MCF 10A (cell line): ENCODE results near the gene IL23A. TPM values are rescaled to one million over a fixed set of nuclear protein-coding genes. Genes with fewer than 3 reads are reported as not detected.

Experiments
- BruUV-seq: library from RNA; stranded (reverse); fragments of 400-500 nt; replicated peaks from 2 replicates; lab custom pipeline; 2021; lab: Mats Ljungman, UMichigan
- CTCF ChIA-PET: fragments of 300-600 bp; sonication (Branson Sonifier 250); formaldehyde crosslinking; extraction: SDS; loops from one replicate; lab custom pipeline; 2021; ENCODE audit warnings: antibody characterized with exemption, inconsistent platforms; lab: Yijun Ruan, JAX
- POLR2A ChIA-PET: fragments of 300-600, 350-650 bp; sonication (Branson Sonifier 250); formaldehyde crosslinking; extraction: SDS; loops from one replicate; lab custom pipeline; 2020; ENCODE audit warnings: antibody characterized with exemption, inconsistent platforms; lab: Yijun Ruan, JAX
- DNase-seq: peaks from one replicate; pipeline ENCODE4 v3.0.0-alpha.2; 2018; ENCODE audit not compliant: unreplicated experiment
- H3K27ac Mint-ChIP-seq: one replicate; pipeline ENCODE4 v1.8.0; 2022; ENCODE audit warnings: mild to moderate bottlenecking, low read depth, mixed read lengths; ENCODE audit not compliant: unreplicated experiment
- H3K27me3 Mint-ChIP-seq: one replicate; pipeline ENCODE4 v1.8.0; 2022; ENCODE audit warnings: mixed read lengths; ENCODE audit not compliant: insufficient read depth, unreplicated experiment
- H3K36me3 Mint-ChIP-seq: one replicate; pipeline ENCODE4 v1.8.0; 2022; ENCODE audit warnings: mild to moderate bottlenecking, moderate library complexity, mixed read lengths; ENCODE audit not compliant: insufficient read depth, unreplicated experiment
- H3K4me1 Mint-ChIP-seq: one replicate; pipeline ENCODE4 v1.8.0; 2022; ENCODE audit warnings: mixed read lengths; ENCODE audit not compliant: insufficient read depth, unreplicated experiment
- H3K4me3 Mint-ChIP-seq: one replicate; pipeline ENCODE4 v1.8.0; 2022; ENCODE audit warnings: mild to moderate bottlenecking, moderate library complexity, mixed read lengths; ENCODE audit not compliant: unreplicated experiment
- H3K9me3 Mint-ChIP-seq: one replicate; pipeline ENCODE4 v1.8.0; 2022; ENCODE audit warnings: mixed read lengths; ENCODE audit not compliant: unreplicated experiment
- intact Hi-C: fragments of 100-400 bp; cut with micrococcal nuclease; formaldehyde crosslinking; loops from 2 replicates; pipeline ENCODE4 v1.14.1; 2022
- total RNA-seq: library from RNA; stranded (reverse); gene quantifications from 2 replicates; pipeline ENCODE4 v1.2.3, GENCODE V29; 2022
- TF ChIP-seq, protein P1 (sequence below): fragments of 200-600 bp; IDR thresholded peaks from one replicate; pipeline ENCODE4 v1.8.0; 2022; ENCODE audit warnings: antibody characterized with exemption, mild to moderate bottlenecking; ENCODE audit not compliant: unreplicated experiment

The IL23A gene
- total RNA-seq, 1 experiment from 2014 or later = 0.61 TPM

DNA sequence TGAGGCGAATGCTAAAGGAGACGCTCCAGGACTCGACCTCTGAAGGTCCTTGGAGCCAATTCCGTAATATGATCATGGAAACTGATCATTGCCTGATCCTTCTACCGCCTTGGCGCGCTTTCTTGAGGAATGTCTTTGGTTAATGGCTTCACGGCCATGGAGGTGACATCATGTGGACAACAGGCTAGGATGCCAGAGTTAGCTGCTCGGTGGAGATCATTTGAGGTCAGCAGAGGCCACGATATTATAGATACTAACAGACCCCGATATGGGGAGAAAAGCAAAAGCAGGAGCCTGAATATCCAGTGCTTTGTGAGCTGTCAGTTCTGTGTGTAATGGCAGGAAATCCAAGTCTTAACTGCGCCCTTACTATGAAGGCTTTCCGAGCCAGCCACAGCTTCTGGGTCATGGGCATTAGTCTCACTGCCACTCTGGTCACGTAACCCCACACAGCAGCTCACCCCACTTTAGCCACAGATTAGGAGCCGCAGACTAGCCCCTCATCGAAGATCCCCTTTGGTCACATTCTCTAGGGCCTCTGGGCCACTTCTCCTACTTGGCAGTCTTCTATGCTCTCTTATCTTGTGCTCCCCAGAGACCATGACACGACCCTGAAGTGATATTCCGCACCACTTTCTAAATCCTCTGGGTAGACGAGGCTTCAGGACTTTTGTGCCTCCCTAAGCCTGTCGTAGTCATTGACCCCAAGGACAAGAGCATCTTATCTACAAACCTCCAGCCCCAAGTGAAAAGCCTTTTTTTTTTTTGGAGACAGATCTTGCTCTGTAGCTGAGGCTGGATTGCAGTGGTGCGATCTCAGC lies 37.8 kb upstream of the IL23A start:
- intact Hi-C loops = loop anchor here (1.0 kb wide), 1 partner anchor 15 kb away; no protein-coding TSS in a partner anchor
- no peaks in the 10 kb centered on the region for H3K27me3 Mint-ChIP-seq
- ChIA-PET POLR2A (interaction anchor here (0.6 to 3.9 kb wide), 18 partner anchors 10 to 868 kb away, joined by 3 to 27 read pairs (median 5); partner anchors contain the start of genes ANKRD52, ESYT1, GLS2 and NACA), CTCF (interaction anchor here (0.6 to 1.4 kb wide), 5 partner anchors 13 to 1197 kb away, joined by 3 to 4 read pairs (median 3); partner anchors contain the start of gene ANKRD52)
- TF ChIP-seq, protein P1, sequence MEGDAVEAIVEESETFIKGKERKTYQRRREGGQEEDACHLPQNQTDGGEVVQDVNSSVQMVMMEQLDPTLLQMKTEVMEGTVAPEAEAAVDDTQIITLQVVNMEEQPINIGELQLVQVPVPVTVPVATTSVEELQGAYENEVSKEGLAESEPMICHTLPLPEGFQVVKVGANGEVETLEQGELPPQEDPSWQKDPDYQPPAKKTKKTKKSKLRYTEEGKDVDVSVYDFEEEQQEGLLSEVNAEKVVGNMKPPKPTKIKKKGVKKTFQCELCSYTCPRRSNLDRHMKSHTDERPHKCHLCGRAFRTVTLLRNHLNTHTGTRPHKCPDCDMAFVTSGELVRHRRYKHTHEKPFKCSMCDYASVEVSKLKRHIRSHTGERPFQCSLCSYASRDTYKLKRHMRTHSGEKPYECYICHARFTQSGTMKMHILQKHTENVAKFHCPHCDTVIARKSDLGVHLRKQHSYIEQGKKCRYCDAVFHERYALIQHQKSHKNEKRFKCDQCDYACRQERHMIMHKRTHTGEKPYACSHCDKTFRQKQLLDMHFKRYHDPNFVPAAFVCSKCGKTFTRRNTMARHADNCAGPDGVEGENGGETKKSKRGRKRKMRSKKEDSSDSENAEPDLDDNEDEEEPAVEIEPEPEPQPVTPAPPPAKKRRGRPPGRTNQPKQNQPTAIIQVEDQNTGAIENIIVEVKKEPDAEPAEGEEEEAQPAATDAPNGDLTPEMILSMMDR = no peak
- peaks cover 19% of the 10 kb centered on the region for H3K4me1 Mint-ChIP-seq
- H3K36me3 Mint-ChIP-seq = peaks cover 70% of the 10 kb centered on the region
- no peaks in the 10 kb centered on the region for H3K9me3 Mint-ChIP-seq
- BruUV-seq = TSS peak; percentile 74
- peak overlapping the region; percentile 84 for H3K27ac Mint-ChIP-seq
- H3K4me3 Mint-ChIP-seq = peak overlapping the region; percentile 95
- no peak for DNase-seq

- no TSS peak for BruUV-seq
- CTCF ChIA-PET = interaction anchor here (0.6 to 1.0 kb wide), 3 partner anchors 26 to 160 kb away, joined by 3 to 6 read pairs (median 3); no protein-coding TSS in a partner anchor
- no peak for DNase-seq
- Mint-ChIP-seq H3K4me3 (no peak overlapping the region), H3K27ac (no peak overlapping the region), H3K36me3 (peaks cover 66% of the 10 kb centered on the region), H3K9me3 (no peaks in the 10 kb centered on the region), H3K4me1 (peaks cover 19% of the 10 kb centered on the region), H3K27me3 (no peaks in the 10 kb centered on the region)
- intact Hi-C loops = no loop called here
- TF ChIP-seq, protein P1 = no peak
- POLR2A ChIA-PET = interaction anchor here (1.2 kb wide), 1 partner anchor 10 kb away, joined by 3 read pairs; no protein-coding TSS in a partner anchor
These were observed 34.4 kb upstream of the IL23A start for GRCh38 chr12:56304276-56304675.

- H3K9me3 Mint-ChIP-seq = no peaks in the 10 kb centered on the region
- H3K27ac Mint-ChIP-seq = no peak overlapping the region
- H3K36me3 Mint-ChIP-seq = peaks cover 66% of the 10 kb centered on the region
- TF ChIP-seq, protein P1 = no peak
- intact Hi-C loops = no loop called here
- CTCF ChIA-PET = interaction anchor here (0.6 to 1.0 kb wide), 6 partner anchors 25 to 159 kb away, joined by 3 to 7 read pairs (median 3); partner anchors contain the start of genes ANKRD52 and TIMELESS
- no peaks in the 10 kb centered on the region for H3K27me3 Mint-ChIP-seq
- DNase-seq = no peak
- POLR2A ChIA-PET = interaction anchor here (1.2 kb wide), 2 partner anchors 9 to 83 kb away, joined by 3 read pairs; partner anchors contain the start of gene RNF41
- H3K4me3 Mint-ChIP-seq = no peak overlapping the region
- peaks cover 19% of the 10 kb centered on the region for H3K4me1 Mint-ChIP-seq
- BruUV-seq = no TSS peak
These were observed 33.7 kb upstream of the IL23A start for GRCh38 chr12:56304872-56305590.
